Left ventricle myocardium inferior (tissue), 1 donor: ENCODE measurements around the gene SYNE1. TPM values are rescaled to one million over a fixed set of nuclear protein-coding genes. Genes with fewer than 3 reads are reported as not detected.

Experiments
- DNase-seq: peaks from one replicate; pipeline ENCODE4 v3.0.0-alpha.2; 2020
- H3K27ac ChIP-seq: fragments of 200-600 bp; replicated peaks from 2 replicates; pipeline ENCODE4 v1.8.0; 2021
- H3K27me3 ChIP-seq: fragments of 200-600 bp; 2 replicates; pipeline ENCODE4 v1.8.0; 2021; ENCODE audit warnings: low read depth
- H3K36me3 ChIP-seq: fragments of 200-600 bp; 2 replicates; pipeline ENCODE4 v1.8.0; 2021
- H3K4me1 ChIP-seq: fragments of 200-600 bp; 2 replicates; pipeline ENCODE4 v1.8.0; 2021
- H3K4me3 ChIP-seq: fragments of 200-600 bp; 2 replicates; pipeline ENCODE4 v1.8.0; 2021; ENCODE audit warnings: mild to moderate bottlenecking, moderate library complexity
- H3K9me3 ChIP-seq: fragments of 200-600 bp; replicated peaks from 2 replicates; pipeline ENCODE4 v1.8.0; 2021
- intact Hi-C: fragments of 100-400 bp; cut with micrococcal nuclease; formaldehyde crosslinking; loops from one replicate; pipeline ENCODE4 v1.11.0; 2022
- total RNA-seq: library from RNA; stranded (reverse); fragmentation: NEBNext Ultra II Directional; extraction: Animal tissue kit (Norgen Biotek cat#: 25700); gene quantifications from one replicate; pipeline ENCODE4 v1.2.1, GENCODE V29; 2021
- TF ChIP-seq, protein P1 (sequence below): fragments of 200-600 bp; IDR thresholded peaks from 2 replicates; pipeline ENCODE4 v1.8.0; 2021; ENCODE audit warnings: antibody characterized with exemption, mild to moderate bottlenecking, borderline replicate concordance
- donor health status: DM: no; HTN: yes; CAD: no; lungs with severe emphysema.

SYNE1 gene
- total RNA-seq, 1 donor from 2014 or later, result 105 TPM

DNA sequence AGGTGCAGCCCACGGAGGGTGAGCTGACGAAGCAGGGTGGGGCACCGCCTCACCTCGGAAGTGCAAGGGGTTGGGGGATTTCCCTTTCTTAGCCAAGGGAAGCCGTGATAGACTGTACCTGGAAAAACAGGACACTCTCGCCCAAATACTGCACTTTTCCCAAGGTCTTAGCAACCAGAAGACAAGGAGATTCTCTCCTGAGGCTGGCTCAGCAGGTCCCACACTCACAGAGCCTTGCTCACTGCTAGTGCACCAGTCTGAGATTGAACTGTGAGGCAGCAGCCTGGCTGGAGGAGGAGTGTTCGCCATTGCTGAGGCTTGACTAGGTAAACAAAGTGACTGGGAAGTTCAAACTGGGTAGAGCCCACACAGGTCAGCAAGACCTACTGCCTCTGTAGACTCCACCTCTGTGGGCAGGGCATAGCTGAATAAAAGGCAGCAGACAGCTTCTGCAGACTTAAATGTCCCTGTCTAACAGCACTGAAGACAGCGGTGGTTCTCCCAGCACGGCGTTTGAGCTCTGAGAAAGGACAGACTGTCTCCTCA, 28.0 kb downstream of the SYNE1 start:
- H3K9me3 ChIP-seq, result no peaks in the 10 kb centered on the region
- H3K36me3 ChIP-seq, result no peaks in the 10 kb centered on the region
- no peak overlapping the region for H3K4me3 ChIP-seq
- H3K27me3 ChIP-seq, result no peaks in the 10 kb centered on the region
- H3K4me1 ChIP-seq, result no peaks in the 10 kb centered on the region
- TF ChIP-seq, protein P1, sequence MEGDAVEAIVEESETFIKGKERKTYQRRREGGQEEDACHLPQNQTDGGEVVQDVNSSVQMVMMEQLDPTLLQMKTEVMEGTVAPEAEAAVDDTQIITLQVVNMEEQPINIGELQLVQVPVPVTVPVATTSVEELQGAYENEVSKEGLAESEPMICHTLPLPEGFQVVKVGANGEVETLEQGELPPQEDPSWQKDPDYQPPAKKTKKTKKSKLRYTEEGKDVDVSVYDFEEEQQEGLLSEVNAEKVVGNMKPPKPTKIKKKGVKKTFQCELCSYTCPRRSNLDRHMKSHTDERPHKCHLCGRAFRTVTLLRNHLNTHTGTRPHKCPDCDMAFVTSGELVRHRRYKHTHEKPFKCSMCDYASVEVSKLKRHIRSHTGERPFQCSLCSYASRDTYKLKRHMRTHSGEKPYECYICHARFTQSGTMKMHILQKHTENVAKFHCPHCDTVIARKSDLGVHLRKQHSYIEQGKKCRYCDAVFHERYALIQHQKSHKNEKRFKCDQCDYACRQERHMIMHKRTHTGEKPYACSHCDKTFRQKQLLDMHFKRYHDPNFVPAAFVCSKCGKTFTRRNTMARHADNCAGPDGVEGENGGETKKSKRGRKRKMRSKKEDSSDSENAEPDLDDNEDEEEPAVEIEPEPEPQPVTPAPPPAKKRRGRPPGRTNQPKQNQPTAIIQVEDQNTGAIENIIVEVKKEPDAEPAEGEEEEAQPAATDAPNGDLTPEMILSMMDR, result no peak
- intact Hi-C loops, result no loop called here
- DNase-seq, result no peak
- no peak overlapping the region for H3K27ac ChIP-seq

DNA sequence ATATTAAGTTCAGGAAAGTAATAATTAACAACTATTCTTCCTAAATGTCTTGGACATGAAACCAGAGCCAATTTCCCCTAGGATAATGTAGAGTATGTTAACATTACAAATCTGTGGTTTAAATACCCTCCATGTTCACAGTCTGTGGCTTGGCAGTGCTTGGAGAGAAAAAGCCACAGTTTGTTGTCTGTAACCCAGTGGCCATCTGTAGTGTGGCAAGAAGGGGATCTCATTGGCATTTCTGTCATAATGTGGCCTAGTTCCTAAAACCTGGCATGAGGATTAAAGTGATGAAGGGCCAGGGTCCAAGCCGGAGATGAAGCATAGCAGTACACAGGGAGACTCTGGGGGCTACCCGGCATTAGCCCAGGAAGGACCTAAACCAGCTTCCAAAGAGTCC, 31.2 kb downstream of the SYNE1 start:
- Histone ChIP-seq H3K27ac (peak overlapping the region; percentile 31), H3K4me3 (no peak overlapping the region), H3K9me3 (no peaks in the 10 kb centered on the region), H3K4me1 (no peaks in the 10 kb centered on the region), H3K36me3 (no peaks in the 10 kb centered on the region), H3K27me3 (no peaks in the 10 kb centered on the region)
- no peak for DNase-seq
- intact Hi-C loops, result no loop called here
- TF ChIP-seq, protein P1, result no peak

DNA sequence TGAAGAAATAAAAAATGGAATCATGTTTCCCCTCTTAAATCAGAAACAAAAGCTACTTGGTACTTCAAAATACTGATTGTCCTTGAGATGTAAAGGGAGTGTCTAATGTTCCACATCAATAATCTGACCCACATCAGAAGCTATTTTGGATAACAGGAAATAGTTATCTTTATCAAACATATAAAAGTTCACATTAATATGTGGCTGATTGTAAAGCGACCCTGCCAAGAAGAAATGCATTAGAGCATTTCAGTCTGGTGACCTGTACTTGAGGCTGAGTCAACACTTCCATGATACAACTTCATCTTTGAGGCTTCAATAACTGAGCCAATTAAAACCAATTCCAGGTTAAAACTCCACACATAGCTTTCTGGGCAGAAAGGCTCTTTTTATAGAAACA, 31.8 kb downstream of the SYNE1 start:
- TF ChIP-seq, protein P1, result no peak
- no peaks in the 10 kb centered on the region for H3K9me3 ChIP-seq
- H3K27ac ChIP-seq, result peak overlapping the region; percentile 31
- H3K36me3 ChIP-seq, result no peaks in the 10 kb centered on the region
- H3K4me3 ChIP-seq, result no peak overlapping the region
- no peak for DNase-seq
- H3K4me1 ChIP-seq, result peaks cover 4% of the 10 kb centered on the region
- no peaks in the 10 kb centered on the region for H3K27me3 ChIP-seq
- intact Hi-C loops, result no loop called here

DNA sequence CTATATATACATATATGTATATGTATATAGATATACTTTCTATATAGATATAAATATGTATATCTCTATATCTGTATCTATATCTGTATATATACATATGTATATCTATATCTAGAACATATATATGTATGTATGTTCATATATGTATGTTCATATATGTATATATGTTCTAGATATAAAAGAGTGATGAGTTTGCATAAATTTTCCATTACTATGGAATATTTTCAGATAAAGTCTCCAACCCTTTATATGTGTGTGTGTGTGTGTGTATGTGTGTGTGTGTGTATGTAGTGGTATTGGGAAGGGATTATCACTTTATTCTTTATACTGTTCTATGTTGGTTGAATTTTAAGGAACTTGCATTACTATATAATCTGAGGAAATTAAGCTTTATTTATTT, 33.3 kb downstream of the SYNE1 start:
- TF ChIP-seq, protein P1, result no peak
- no peak overlapping the region for H3K4me3 ChIP-seq
- no peaks in the 10 kb centered on the region for H3K27me3 ChIP-seq
- intact Hi-C loops, result no loop called here
- DNase-seq, result no peak
- no peaks in the 10 kb centered on the region for H3K36me3 ChIP-seq
- H3K9me3 ChIP-seq, result no peaks in the 10 kb centered on the region
- peaks cover 18% of the 10 kb centered on the region for H3K4me1 ChIP-seq
- no peak overlapping the region for H3K27ac ChIP-seq

DNA sequence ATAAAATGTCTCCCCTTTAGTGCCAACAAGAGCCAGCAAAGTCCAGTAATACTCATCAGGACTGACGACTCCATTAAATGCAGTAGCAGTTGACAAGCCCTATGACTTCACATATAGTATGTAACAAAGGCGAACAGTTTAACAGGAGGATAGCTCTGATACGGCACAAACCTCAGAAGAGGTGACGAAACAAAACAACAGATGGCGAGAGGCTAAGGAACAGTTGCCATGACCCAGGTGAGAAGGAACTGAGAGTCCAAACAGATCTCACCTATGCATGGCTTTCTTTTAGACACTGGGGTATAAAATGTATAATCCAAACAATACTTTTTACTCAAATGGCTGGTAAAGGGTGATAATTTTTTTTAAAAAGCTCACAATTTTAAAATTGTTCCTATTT, 37.1 kb downstream of the SYNE1 start:
- H3K36me3 ChIP-seq, result no peaks in the 10 kb centered on the region

More for the DNA sequence above, 37.1 kb downstream of the SYNE1 start:
- no peak for DNase-seq
- intact Hi-C loops, result no loop called here
- H3K27ac ChIP-seq, result peak overlapping the region; percentile 64
- H3K4me3 ChIP-seq, result no peak overlapping the region
- no peaks in the 10 kb centered on the region for H3K27me3 ChIP-seq
- no peaks in the 10 kb centered on the region for H3K9me3 ChIP-seq
- TF ChIP-seq, protein P1, result no peak
- peaks cover 35% of the 10 kb centered on the region for H3K4me1 ChIP-seq
